H1 (cell line): ENCODE data around the gene LRRC37A3. TPM values are rescaled to one million over a fixed set of nuclear protein-coding genes. Genes with fewer than 3 reads are reported as not detected.

ENCODE experiments used
- CTCF ChIA-PET: fragments of 300-600 bp; sonication (Branson Sonifier 250); formaldehyde crosslinking; loops from one replicate; lab custom pipeline; 2021; ENCODE audit not compliant: partially characterized antibody; lab: Charles Lee
- POLR2A ChIA-PET: fragments of 300-600 bp; sonication (Branson Sonifier 250); formaldehyde crosslinking; loops from one replicate; lab custom pipeline; 2021; ENCODE audit warnings: inconsistent platforms; ENCODE audit not compliant: partially characterized antibody; lab: Charles Lee
- DNase-seq, 2 experiments: peaks; one replicate each; pipeline versions ENCODE4 v3.0.0 to v3.0.0-alpha.2; 2010 to 2022; ENCODE audit warnings: low spot score in 2 of 2, low read depth in 1 of 2, mixed read lengths in 1 of 2
- FAIRE-seq: peaks from 2 replicates; lab custom pipeline; 2011; peaks lifted over from hg19 to GRCh38; lab: Jason Lieb, UNC
- H2AFZ ChIP-seq: 2 replicates; pipeline ENCODE4 v1.8.1; 2012; ENCODE audit warnings: low read length, inconsistent platforms
- H2AK5ac ChIP-seq: 2 replicates; pipeline ENCODE4 v1.6.1; 2013; ENCODE audit warnings: low read depth, low read length
- H2BK120ac ChIP-seq: replicated peaks from 2 replicates; pipeline ENCODE3; 2013; ENCODE audit warnings: low read depth, low read length, inconsistent platforms
- H2BK12ac ChIP-seq: 2 replicates; pipeline ENCODE4 v1.6.1; 2013; ENCODE audit warnings: low read depth, low read length
- H2BK15ac ChIP-seq: 2 replicates; pipeline ENCODE4 v1.6.1; 2013; ENCODE audit warnings: low read length
- H2BK20ac ChIP-seq: 2 replicates; pipeline ENCODE4 v1.6.1; 2013; ENCODE audit warnings: low read length
- H2BK5ac ChIP-seq: 2 replicates; pipeline ENCODE4 v1.6.1; 2013; ENCODE audit warnings: low read depth, low read length
- H3K14ac ChIP-seq: 2 replicates; pipeline ENCODE4 v1.6.1; 2013; ENCODE audit warnings: inconsistent platforms; ENCODE audit not compliant: insufficient read length
- H3K18ac ChIP-seq: 2 replicates; pipeline ENCODE4 v1.6.1; 2013; ENCODE audit warnings: low read length; ENCODE audit errors: extremely low read depth
- H3K23ac ChIP-seq: 2 replicates; pipeline ENCODE4 v1.6.1; 2013; ENCODE audit warnings: inconsistent platforms; ENCODE audit not compliant: insufficient read length
- H3K23me2 ChIP-seq: 2 replicates; pipeline ENCODE4 v1.6.1; 2013; ENCODE audit warnings: low read depth, low read length
- H3K27ac ChIP-seq: 2 replicates; pipeline ENCODE4 v1.6.1; 2011; ENCODE audit warnings: low read depth, low read length, inconsistent platforms
- H3K27me3 ChIP-seq, 4 experiments: replicated peaks in 1 of 4; 1 replicate in 1 of 4; 2 replicates in 3 of 4; pipeline versions ENCODE4 v1.6.1 to v1.8.1; 2011 to 2013; ENCODE audit warnings: low read length in 3 of 4, mild to moderate bottlenecking in 3 of 4, inconsistent platforms in 2 of 4, mixed read lengths in 2 of 4, moderate library complexity in 1 of 4; ENCODE audit not compliant: control insufficient read depth in 3 of 4, insufficient read depth in 3 of 4; ENCODE audit errors: extremely low read depth in 1 of 4
- H3K36me3 ChIP-seq, 4 experiments: 2 replicates each; pipeline versions ENCODE4 v1.6.1 to v1.8.1; 2011 to 2013; ENCODE audit warnings: mild to moderate bottlenecking in 4 of 4, low read length in 3 of 4, moderate library complexity in 2 of 4, control low read depth in 1 of 4, inconsistent platforms in 1 of 4; ENCODE audit not compliant: insufficient read depth in 4 of 4, control insufficient read depth in 2 of 4
- H3K4ac ChIP-seq: replicated peaks from 2 replicates; pipeline ENCODE3; 2013; ENCODE audit warnings: low read length, low read depth, mixed read lengths, inconsistent platforms; ENCODE audit not compliant: insufficient read length
- H3K4me1 ChIP-seq, 4 experiments: replicated peaks in 1 of 4; 1 replicate in 1 of 4; 2 replicates in 3 of 4; pipeline versions ENCODE4 v1.6.1 to v1.8.1; 2011 to 2013; ENCODE audit warnings: low read length in 3 of 4, inconsistent platforms in 2 of 4, mixed read lengths in 1 of 4; ENCODE audit not compliant: insufficient read depth in 4 of 4, control insufficient read depth in 3 of 4
- H3K4me2 ChIP-seq, 2 experiments: 2 replicates each; pipeline versions ENCODE4 v1.6.1 to v1.8.1; 2011 to 2013; ENCODE audit warnings: low read depth in 2 of 2, low read length in 2 of 2, control low read depth in 1 of 2, inconsistent platforms in 1 of 2, mild to moderate bottlenecking in 1 of 2; ENCODE audit not compliant: insufficient read depth in 1 of 2
- H3K4me3 ChIP-seq, 4 experiments: fragments of 200-600, 300-600 bp in 1 of 4; sonication (generic), shearing (Covaris generic), sonication (Bioruptor Twin) in 1 of 4; 2 replicates each; pipeline versions ENCODE4 v1.5.1 to v1.8.1; 2011 to 2016; ENCODE audit warnings: low read length in 4 of 4, low read depth in 3 of 4, control low read depth in 2 of 4, inconsistent platforms in 2 of 4, mild to moderate bottlenecking in 2 of 4, mixed read lengths in 1 of 4, moderate library complexity in 1 of 4; ENCODE audit not compliant: insufficient read depth in 2 of 4; ENCODE audit errors: extremely low read depth in 1 of 4
- H3K56ac ChIP-seq: replicated peaks from 2 replicates; pipeline ENCODE3; 2013; ENCODE audit warnings: low read depth, mild to moderate bottlenecking, mixed read lengths, low read length, inconsistent platforms; ENCODE audit not compliant: insufficient read length
- H3K79me1 ChIP-seq: 2 replicates; pipeline ENCODE4 v1.6.1; 2013; ENCODE audit warnings: low read depth, low read length, control low read depth
- H3K79me2 ChIP-seq, 2 experiments: 2 replicates each; pipeline versions ENCODE4 v1.6.1 to v1.8.1; 2012 to 2013; ENCODE audit warnings: low read length in 2 of 2, mild to moderate bottlenecking in 2 of 2, inconsistent platforms in 1 of 2; ENCODE audit not compliant: insufficient read depth in 2 of 2, control insufficient read depth in 1 of 2
- H3K9ac ChIP-seq, 4 experiments: replicated peaks in 1 of 4; 1 replicate in 1 of 4; 2 replicates in 3 of 4; pipeline versions ENCODE4 v1.6.1 to v1.8.1; 2011 to 2013; ENCODE audit warnings: low read depth in 3 of 4, low read length in 3 of 4, control low read depth in 2 of 4, mild to moderate bottlenecking in 2 of 4, moderate library complexity in 2 of 4, inconsistent platforms in 1 of 4; ENCODE audit errors: extremely low read depth in 1 of 4
- H3K9me3 ChIP-seq, 2 experiments: 2 replicates each; pipeline versions ENCODE4 v1.6.1 to v1.8.1; 2012 to 2013; ENCODE audit warnings: mild to moderate bottlenecking in 2 of 2, moderate library complexity in 2 of 2, control low read depth in 1 of 2, inconsistent platforms in 1 of 2, low read depth in 1 of 2, low read length in 1 of 2, mixed read lengths in 1 of 2; ENCODE audit not compliant: insufficient read depth in 2 of 2
- H4K20me1 ChIP-seq, 2 experiments: replicated peaks in 1 of 2; 2 replicates each; pipeline versions ENCODE3 to v1.8.1; 2011 to 2013; ENCODE audit warnings: inconsistent platforms in 2 of 2, low read length in 2 of 2, mild to moderate bottlenecking in 1 of 2; ENCODE audit not compliant: insufficient read depth in 2 of 2, control insufficient read depth in 1 of 2
- H4K5ac ChIP-seq: 2 replicates; pipeline ENCODE4 v1.6.1; 2013; ENCODE audit warnings: low read length, low read depth, mixed read lengths, inconsistent platforms; ENCODE audit not compliant: insufficient read length
- H4K8ac ChIP-seq: 2 replicates; pipeline ENCODE4 v1.8.0; 2013; ENCODE audit warnings: mild to moderate bottlenecking, moderate library complexity, low read length, inconsistent platforms; ENCODE audit not compliant: insufficient read depth; ENCODE audit errors: extremely low read depth
- H4K91ac ChIP-seq: replicated peaks from 2 replicates; pipeline ENCODE3; 2013; ENCODE audit warnings: low read length, mixed read lengths, inconsistent platforms; ENCODE audit not compliant: insufficient read length
- KDM4A ChIP-seq: IDR thresholded peaks from one replicate; pipeline ENCODE4 v1.7.1; 2012; ENCODE audit warnings: low read depth, mild to moderate bottlenecking, moderate library complexity, low read length, inconsistent platforms; ENCODE audit not compliant: severe bottlenecking
- SUZ12 ChIP-seq: fragments of 200-600 bp; sonication (generic); IDR thresholded peaks from 2 replicates; pipeline ENCODE4 v1.6.1; 2012; ENCODE audit warnings: mild to moderate bottlenecking, inconsistent platforms, low read length, moderate library complexity, mixed read lengths
- WGBS, 2 experiments: shearing (Covaris generic) in 1 of 2; methylation state at CpG; one replicate each; pipeline versions ENCODE4 v1.1.6 to v1.1.7; 2013 to 2015; ENCODE audit warnings: low lambda C conversion rate in 2 of 2, mixed read lengths in 2 of 2, inconsistent platforms in 1 of 2, low coverage in 1 of 2, missing lambda C conversion rate in 1 of 2; ENCODE audit not compliant: insufficient replicate concordance in 2 of 2, insufficient coverage in 1 of 2, insufficient read length in 1 of 2; ENCODE audit errors: extremely low coverage in 1 of 2, missing lambda C conversion rate in 1 of 2; 5-methylcytosine and 5-hydroxymethylcytosine counted together
- polyA plus RNA-seq, 7 experiments: library from polyadenylated mRNA; depleted of rRNA in 3 of 7; stranded (reverse) in 5 of 7; unstranded in 2 of 7; fragments of >200 nt in 5 of 7; fragments of 200-250 nt in 2 of 7; gene quantifications; 1 replicate in 5 of 7; 2 replicates in 1 of 7; 4 replicates in 1 of 7; pipeline versions ENCODE4 v1.2.1 to v1.2.3, GENCODE V29; 2011 to 2013; ENCODE audit warnings: missing spikeins in 2 of 7, mixed read lengths in 2 of 7
- total RNA-seq: library from RNA; stranded (reverse); fragmentation: NEBNext Ultra II Directional; extraction: Animal tissue kit (Norgen Biotek cat#: 25700); gene quantifications from 2 replicates; pipeline ENCODE4 v1.2.1, GENCODE V29; 2021

The LRRC37A3 gene
- total and polyA plus RNA-seq, 2 of the 8 experiments (the other 6 are each of a cell fraction or from before 2014, with no cell fraction given): 2.7 to 9.4 TPM

DNA sequence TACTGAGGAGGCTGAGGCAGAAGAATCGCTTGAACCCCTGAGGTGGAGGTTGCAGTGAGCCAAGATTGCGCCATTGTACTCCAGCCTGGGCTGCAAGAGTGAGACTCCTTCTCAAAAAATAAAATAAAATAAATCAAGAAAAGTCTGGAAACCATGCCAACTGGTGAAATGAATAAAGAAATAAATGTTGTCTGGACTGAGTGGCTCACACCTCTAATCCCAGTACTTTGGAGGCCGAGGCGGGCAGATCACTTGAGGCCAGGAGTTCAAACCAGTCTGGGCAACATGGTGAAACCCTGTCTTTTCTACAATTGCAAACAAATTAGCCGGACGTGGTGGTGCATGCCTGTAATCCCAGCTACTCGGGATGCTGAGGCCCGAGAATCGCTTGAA lies 744 bp upstream of the LRRC37A3 start:
- H2BK5ac ChIP-seq: no peak overlapping the region
- H4K5ac ChIP-seq: no peak overlapping the region
- no peaks in the 10 kb centered on the region for H3K79me2 ChIP-seq
- H3K4me3 ChIP-seq: peak overlapping the region; percentile 34 to 66 (median 40); a peak in 6 of 8 replicates
- no peaks in the 10 kb centered on the region for H3K9me3 ChIP-seq
- no peak overlapping the region for H2BK120ac ChIP-seq
- no peak overlapping the region for H3K27ac ChIP-seq
- DNase-seq: peak in 1 of 2 experiments; percentile 62
- no peak overlapping the region for H2AFZ ChIP-seq
- H3K56ac ChIP-seq: no peak overlapping the region
- H4K8ac ChIP-seq: no peak overlapping the region
- H3K9ac ChIP-seq: no peak overlapping the region
- H2AK5ac ChIP-seq: no peak overlapping the region
- no peak overlapping the region for H3K23ac ChIP-seq
- peaks cover 0 to 7% (median 4%) of the 10 kb centered on the region in 4 experiments; a peak in 3 of 7 replicates for H3K27me3 ChIP-seq
- H3K23me2 ChIP-seq: no peaks in the 10 kb centered on the region
- H3K4me1 ChIP-seq: peaks cover 0 to 6% (median under 1%) of the 10 kb centered on the region in 4 experiments; a peak in 3 of 7 replicates
- H4K91ac ChIP-seq: no peak overlapping the region
- FAIRE-seq: no peak
- no peak overlapping the region for H3K4ac ChIP-seq
- ChIA-PET CTCF (interaction anchor here (0.8 to 1.4 kb wide), 3 partner anchors 143 to 238 kb away, joined by 3 to 4 read pairs (median 3); no protein-coding TSS in a partner anchor), POLR2A (interaction anchor here (1.0 kb wide), 1 partner anchor 38 kb away, joined by 3 read pairs; no protein-coding TSS in a partner anchor)
- TF ChIP-seq KDM4A (peak; percentile 1), SUZ12 (no peak)
- H2BK20ac ChIP-seq: no peak overlapping the region
- peak overlapping the region; percentile 7 to 58; a peak in 3 of 4 replicates for H3K4me2 ChIP-seq
- H2BK12ac ChIP-seq: no peak overlapping the region
- no peak overlapping the region for H3K14ac ChIP-seq
- 83% methylated on average over 9 of the region's 9 CpGs; no CpG with 5 or more reads in 1 of the 2 experiments for WGBS, 2 experiments
- no peaks in the 10 kb centered on the region for H3K36me3 ChIP-seq
- no peak overlapping the region for H2BK15ac ChIP-seq
- H4K20me1 ChIP-seq: no peaks in the 10 kb centered on the region
- H3K18ac ChIP-seq: no peak overlapping the region
- H3K79me1 ChIP-seq: no peaks in the 10 kb centered on the region
